Neural cell (in vitro differentiated cells): ENCODE measurements around the gene PPP1R27.

Experiments used
- EP300 ChIP-seq: fragments of 450-650 bp; conservative IDR thresholded peaks from 2 replicates; pipeline ENCODE4 v1.6.1; 2014; ENCODE audit warnings: antibody characterized with exemption, mild to moderate bottlenecking, moderate library complexity; ENCODE audit not compliant: poor library complexity, severe bottlenecking
- EZH2 ChIP-seq: fragments of 200-600, 300-800 bp; shearing (Covaris generic), sonication (generic); IDR thresholded peaks from 2 replicates; pipeline ENCODE4 v1.6.1; 2014; ENCODE audit warnings: antibody characterized with exemption, low read length, borderline replicate concordance, mild to moderate bottlenecking; ENCODE audit not compliant: insufficient read depth, poor library complexity, severe bottlenecking
- MXI1 ChIP-seq: fragments of 450-650 bp; conservative IDR thresholded peaks from 2 replicates; pipeline ENCODE4 v1.6.1; 2014; ENCODE audit warnings: antibody characterized with exemption, mild to moderate bottlenecking; ENCODE audit not compliant: poor library complexity, severe bottlenecking
- POLR2AphosphoS5 ChIP-seq: IDR thresholded peaks from 2 replicates; pipeline ENCODE4 v1.6.1; 2012
- SMC3 ChIP-seq: fragments of 450-650 bp; conservative IDR thresholded peaks from 2 replicates; pipeline ENCODE4 v1.6.1; 2014; ENCODE audit warnings: antibody characterized with exemption, mild to moderate bottlenecking, moderate library complexity; ENCODE audit not compliant: poor library complexity
- TAF1 ChIP-seq: IDR thresholded peaks from 2 replicates; pipeline ENCODE4 v1.6.1; 2012; ENCODE audit warnings: low read depth
- TF ChIP-seq, protein P1 (sequence below): fragments of 450-650 bp; IDR thresholded peaks from 2 replicates; pipeline ENCODE4 v1.5.1; 2014; ENCODE audit warnings: antibody characterized with exemption, mild to moderate bottlenecking, moderate library complexity; ENCODE audit not compliant: poor library complexity, severe bottlenecking
- TF ChIP-seq, protein P2 (sequence below): IDR thresholded peaks from 2 replicates; pipeline ENCODE4 v1.6.1; 2012; ENCODE audit warnings: borderline replicate concordance

DNA sequence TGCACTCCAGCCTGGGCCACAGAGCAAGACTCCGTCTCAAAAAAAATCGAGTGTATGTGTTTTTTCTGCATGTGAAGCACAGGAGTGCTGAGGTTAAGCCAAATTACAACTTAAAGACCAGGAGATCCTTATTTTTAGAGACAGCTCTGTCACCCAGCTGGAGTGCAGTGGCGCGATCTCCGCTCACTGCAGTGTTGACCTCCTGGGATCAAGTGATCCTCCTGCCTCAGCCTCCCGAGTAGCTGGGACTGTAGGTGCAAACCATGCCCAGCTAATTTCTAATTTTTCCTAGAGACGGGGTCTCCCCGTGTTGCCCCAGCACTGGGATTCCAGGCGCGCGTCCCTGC, 7.5 kb upstream of the PPP1R27 start:
- TF ChIP-seq, protein P1, sequence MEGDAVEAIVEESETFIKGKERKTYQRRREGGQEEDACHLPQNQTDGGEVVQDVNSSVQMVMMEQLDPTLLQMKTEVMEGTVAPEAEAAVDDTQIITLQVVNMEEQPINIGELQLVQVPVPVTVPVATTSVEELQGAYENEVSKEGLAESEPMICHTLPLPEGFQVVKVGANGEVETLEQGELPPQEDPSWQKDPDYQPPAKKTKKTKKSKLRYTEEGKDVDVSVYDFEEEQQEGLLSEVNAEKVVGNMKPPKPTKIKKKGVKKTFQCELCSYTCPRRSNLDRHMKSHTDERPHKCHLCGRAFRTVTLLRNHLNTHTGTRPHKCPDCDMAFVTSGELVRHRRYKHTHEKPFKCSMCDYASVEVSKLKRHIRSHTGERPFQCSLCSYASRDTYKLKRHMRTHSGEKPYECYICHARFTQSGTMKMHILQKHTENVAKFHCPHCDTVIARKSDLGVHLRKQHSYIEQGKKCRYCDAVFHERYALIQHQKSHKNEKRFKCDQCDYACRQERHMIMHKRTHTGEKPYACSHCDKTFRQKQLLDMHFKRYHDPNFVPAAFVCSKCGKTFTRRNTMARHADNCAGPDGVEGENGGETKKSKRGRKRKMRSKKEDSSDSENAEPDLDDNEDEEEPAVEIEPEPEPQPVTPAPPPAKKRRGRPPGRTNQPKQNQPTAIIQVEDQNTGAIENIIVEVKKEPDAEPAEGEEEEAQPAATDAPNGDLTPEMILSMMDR: no peak
- no peak for TF ChIP-seq EZH2
- TF ChIP-seq, protein P2, sequence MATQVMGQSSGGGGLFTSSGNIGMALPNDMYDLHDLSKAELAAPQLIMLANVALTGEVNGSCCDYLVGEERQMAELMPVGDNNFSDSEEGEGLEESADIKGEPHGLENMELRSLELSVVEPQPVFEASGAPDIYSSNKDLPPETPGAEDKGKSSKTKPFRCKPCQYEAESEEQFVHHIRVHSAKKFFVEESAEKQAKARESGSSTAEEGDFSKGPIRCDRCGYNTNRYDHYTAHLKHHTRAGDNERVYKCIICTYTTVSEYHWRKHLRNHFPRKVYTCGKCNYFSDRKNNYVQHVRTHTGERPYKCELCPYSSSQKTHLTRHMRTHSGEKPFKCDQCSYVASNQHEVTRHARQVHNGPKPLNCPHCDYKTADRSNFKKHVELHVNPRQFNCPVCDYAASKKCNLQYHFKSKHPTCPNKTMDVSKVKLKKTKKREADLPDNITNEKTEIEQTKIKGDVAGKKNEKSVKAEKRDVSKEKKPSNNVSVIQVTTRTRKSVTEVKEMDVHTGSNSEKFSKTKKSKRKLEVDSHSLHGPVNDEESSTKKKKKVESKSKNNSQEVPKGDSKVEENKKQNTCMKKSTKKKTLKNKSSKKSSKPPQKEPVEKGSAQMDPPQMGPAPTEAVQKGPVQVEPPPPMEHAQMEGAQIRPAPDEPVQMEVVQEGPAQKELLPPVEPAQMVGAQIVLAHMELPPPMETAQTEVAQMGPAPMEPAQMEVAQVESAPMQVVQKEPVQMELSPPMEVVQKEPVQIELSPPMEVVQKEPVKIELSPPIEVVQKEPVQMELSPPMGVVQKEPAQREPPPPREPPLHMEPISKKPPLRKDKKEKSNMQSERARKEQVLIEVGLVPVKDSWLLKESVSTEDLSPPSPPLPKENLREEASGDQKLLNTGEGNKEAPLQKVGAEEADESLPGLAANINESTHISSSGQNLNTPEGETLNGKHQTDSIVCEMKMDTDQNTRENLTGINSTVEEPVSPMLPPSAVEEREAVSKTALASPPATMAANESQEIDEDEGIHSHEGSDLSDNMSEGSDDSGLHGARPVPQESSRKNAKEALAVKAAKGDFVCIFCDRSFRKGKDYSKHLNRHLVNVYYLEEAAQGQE: no peak
- TF ChIP-seq MXI1: no peak
- no peak for TF ChIP-seq POLR2AphosphoS5
- TF ChIP-seq TAF1: no peak
- TF ChIP-seq EP300: no peak
- no peak for TF ChIP-seq SMC3
